CMK (cell line): Measurements from ENCODE around the gene KCNK4.
"Not testable (repeated sequence)": the region's sequence is repeated elsewhere in the genome, so short reads cannot be mapped to it uniquely, and the experiment has no call there.

Experiments
- DNase-seq: peaks from one replicate; pipeline ENCODE4 v3.0.0-alpha.2; 2010; ENCODE audit warnings: low read depth

The KCNK4 gene

GRCh38 chr11:64291262-64291751 is at the start of gene KCNK4:
Gene KCNK4 (plus strand): TSS chr11:64291302. CDS start chr11:64293019, 1,717 bp downstream.
- no peak for DNase-seq

DNA sequence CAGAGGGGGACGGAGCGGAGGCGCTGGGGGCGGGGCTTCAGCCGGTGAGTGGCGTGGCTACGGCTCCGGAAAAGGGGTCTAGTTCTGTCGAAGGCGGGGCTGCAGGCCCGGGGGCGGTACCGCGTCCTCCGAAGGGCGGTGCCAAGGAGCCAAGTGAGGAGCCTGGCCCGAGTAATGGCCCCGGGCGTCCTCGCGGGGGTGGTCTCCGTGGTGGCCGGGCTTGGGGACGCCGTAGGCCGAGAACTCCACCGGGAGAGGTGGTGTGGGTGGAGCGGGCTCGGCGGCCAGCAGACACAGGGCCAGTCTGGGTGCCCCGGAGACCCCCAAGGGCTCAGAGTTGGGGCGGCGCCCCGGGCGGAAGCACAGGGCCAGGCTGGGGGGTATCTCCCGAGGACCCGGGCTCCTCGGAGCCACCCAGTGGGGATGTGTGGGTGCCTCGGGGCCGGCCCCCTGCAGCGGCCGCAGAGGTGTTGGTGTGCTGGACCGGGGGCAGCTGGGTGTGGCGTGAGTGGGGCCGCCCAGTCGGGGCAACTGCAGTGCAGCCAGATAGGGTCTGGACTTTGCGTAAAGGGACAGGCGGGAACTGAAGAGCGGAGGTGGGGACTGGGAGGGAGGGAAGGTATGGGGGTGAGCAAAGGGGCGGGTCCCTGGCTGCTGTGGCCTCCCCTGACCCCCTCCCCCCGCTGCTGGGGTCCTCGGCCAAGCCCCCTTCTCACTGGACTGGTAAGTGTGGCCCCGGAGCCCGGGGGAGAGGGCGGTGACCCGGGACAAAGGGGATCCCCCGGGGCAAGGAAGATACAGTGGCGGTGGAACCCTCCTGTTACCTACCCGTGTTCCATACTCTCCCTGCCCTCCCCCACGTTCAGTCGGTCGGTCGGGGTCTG is 49.4 kb upstream of the KCNK4 start:
- DNase-seq: no peak

GRCh38 chr11:64243236-64243854 is 47.8 kb upstream of the KCNK4 start:
- DNase-seq: no peak

DNA sequence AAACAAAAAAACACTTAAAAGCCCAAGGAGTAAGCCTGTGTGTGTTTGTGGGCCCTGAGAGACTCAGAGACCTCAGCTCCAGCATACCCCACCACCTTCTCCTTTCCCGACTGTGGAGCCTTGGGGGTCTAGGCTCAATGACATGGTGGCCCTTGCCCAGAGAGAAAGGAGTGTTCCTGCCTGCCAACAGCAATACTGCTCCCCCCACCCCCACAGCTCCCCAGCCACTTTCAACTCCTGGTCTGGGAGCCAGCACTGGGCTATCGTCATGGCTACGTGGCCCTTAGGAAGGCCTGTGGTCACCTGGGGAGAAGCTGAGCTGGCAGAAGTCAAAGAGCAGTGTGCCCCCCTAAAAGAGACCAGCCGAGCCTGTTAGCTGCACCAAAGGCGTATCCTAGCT is 47.0 kb upstream of the KCNK4 start:
- no peak for DNase-seq

DNA sequence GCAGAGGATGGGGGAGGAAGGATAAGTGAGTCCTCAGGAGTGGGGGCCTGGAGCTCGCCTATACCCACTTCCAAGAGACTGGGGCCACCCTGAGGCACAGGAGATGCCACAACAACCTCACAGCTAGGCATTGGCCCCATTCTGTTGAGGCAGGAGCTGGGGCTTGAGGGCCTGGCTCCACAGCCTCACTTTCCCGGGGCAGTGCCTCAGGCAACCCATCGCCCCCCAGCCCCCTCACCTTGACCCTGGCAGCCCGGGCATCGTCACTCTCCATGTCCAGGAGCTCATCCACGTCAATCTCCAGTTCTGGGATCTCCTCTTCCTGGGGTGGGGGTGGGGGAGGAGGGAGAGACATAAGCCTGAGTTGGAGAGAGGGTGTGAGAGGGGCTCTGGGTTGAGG is 46.1 kb upstream of the KCNK4 start:
- DNase-seq: no peak

GRCh38 chr11:64245401-64245796 is 45.7 kb upstream of the KCNK4 start:
- no peak for DNase-seq

GRCh38 chr11:64245797-64246620 is 45.1 kb upstream of the KCNK4 start:
- no peak for DNase-seq

GRCh38 chr11:64246621-64246870 is 44.6 kb upstream of the KCNK4 start:
- DNase-seq: not testable (repeated sequence)

DNA sequence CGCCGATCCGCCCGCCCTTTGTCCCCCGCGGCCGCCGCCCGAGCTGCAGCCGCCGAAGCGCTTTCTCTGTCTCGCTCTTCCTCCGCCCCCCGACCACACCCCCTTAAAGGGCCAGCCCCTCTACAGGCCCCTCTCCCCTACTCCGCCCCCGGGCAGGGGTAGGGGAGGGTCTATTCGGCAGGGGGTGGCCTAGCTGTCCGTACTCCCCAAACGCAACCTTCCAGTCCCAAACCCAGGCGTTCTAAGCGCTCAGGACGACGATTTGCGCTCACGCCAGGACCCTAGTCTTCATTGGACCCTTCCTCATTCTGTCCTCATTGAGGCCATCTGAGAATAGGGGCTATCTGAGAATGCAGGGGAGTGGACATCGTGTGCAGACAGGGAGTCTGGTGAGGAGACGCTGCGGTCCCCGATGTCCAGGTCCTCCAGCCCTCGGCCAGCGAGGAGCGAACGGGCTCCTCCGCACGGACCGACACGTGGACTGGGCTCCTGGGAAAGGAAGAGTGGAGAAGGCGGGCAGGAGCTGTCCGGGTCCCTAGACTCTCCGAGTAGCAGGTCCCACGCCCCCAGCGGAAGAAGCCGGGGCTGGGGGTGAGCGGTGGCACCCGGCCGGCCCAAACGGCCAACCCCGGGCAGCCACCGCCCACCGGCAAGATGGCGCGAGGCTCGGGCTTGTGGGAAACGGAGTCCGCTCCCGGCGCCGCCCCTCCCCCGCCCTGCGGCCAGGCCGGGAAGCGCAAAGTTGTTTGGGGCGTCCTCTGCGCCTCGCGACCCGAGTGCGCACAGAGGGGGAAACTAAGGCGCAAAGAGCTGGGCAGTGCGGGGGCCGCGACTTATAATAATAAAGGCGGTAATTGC is 44.0 kb upstream of the KCNK4 start, which contains the start of gene PPP1R14B:
TSS of gene PPP1R14B (minus strand) at position 73 of the 858 bp plus-strand sequence. CDS start 270 bp downstream, outside the sequence.
- no peak for DNase-seq

DNA sequence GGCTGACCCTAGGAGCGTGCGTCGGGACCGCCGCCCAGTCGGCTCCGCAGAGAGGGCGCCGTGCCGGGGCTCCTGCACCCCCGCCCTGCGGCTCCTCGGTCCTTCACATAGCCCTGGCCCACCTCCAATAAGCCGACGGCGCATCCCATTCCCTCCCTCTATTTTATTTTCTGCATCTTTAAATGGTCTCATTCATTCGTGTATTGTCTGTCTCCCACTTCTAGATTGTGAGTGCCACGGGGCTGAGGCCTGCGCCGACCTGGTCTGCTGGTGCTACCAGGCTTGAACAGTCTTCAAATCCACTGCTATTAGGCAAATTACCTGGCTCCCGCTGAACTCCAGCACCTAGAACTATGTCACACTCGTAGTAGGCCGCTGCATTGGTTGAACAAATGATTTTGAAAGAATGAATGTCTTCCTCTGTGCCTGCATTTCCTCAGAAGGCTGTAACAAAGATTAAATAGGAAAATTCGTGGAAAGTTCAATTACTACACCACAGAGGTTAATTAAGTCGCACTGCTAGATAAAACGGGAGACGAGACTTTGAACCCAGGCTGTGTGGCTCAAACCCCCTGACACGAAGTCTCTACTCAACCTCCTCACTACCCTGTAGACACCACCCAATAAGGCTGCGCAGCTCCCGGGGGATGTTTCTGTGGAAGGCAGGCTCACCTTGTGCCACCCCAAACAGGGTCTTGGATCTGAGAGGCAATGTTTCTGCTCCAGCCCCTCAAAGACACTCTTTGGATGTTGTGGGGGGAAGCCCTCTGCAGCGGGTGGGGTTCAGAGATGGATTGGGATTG is 43.2 kb upstream of the KCNK4 start:
- DNase-seq: no peak

GRCh38 chr11:64248578-64248977 is 42.5 kb upstream of the KCNK4 start:
- no peak for DNase-seq

DNA sequence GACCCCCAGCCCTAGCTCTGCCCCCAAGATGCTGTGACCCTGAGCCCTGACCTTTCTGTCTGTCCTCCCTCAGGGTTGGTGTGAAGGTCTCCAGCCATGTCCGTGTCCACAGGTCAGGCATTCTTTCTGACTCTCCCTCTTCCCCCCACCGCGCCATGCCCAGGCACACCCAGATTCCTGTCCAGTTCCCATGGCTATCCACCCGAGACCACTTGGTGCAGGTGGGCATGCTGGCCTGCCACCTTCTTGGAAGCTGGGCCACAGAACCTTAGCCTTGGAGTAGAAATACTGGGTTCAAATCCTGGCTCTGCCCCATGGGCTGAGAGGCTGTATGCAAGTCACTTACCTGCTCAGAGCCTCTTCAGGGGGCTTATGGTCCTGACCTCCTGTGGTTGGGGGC is 42.1 kb upstream of the KCNK4 start:
- DNase-seq: no peak

- no peak for DNase-seq
Observed at GRCh38 chr11:64249563-64250414, 41.3 kb upstream of the KCNK4 start.

DNA sequence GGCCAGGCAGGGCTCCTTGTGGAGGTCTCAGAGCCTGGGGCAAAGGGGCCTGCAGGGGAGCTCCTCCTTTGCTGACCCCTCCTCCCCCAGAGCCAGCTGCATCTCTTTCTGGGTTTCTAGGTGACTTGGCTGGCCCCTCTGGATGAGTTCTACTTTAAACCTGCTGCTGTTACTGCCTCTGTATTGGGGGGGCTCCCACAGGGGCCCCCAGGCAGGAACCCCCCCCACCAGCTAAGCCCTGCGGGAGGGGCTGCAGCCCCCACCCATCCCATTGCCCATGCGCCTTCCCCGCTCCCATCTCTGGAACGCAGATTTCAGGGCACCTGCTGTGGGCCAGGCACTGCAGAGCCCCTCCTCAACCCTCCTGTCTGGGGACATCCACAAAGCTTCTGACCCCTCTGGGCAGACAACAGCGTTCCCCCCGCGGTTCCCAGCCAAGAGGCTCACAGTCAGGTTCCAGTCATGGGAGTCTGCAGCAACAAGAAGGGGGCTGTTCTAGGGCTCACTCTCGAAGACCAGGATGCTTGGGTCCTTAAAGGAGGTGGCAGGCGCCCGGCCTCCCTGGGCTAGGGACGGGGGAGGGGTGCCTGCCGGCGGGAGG is 40.6 kb upstream of the KCNK4 start:
- no peak for DNase-seq

- DNase-seq: no peak
Observed at GRCh38 chr11:64251016-64251752, 39.9 kb upstream of the KCNK4 start, which contains the start of gene PLCB3. Gene PLCB3 (plus strand): TSS chr11:64251530. CDS start chr11:64251650, 120 bp downstream.

- no peak for DNase-seq
Observed at GRCh38 chr11:64251753-64252002, 39.4 kb upstream of the KCNK4 start.

GRCh38 chr11:64252003-64252872 is 38.9 kb upstream of the KCNK4 start:
- DNase-seq: no peak

GRCh38 chr11:64253043-64253442 is 38.1 kb upstream of the KCNK4 start:
- no peak for DNase-seq
